Nephron progenitor cell (in vitro differentiated cells): Measurements from ENCODE around the gene ZNF282.
A peak's percentile ranks its signal among the peaks of the same experiment; 100 is the strongest.

Experiments used
- DNase-seq: peaks from one replicate; pipeline ENCODE4 v3.0.0; 2021
- H3K27ac Mint-ChIP-seq: 2 replicates; pipeline ENCODE4 v1.8.0; 2021; ENCODE audit warnings: mild to moderate bottlenecking, moderate library complexity, mixed read lengths
- H3K27me3 Mint-ChIP-seq: 2 replicates; pipeline ENCODE4 v1.8.0; 2021; ENCODE audit warnings: mild to moderate bottlenecking, low read depth, mixed read lengths; ENCODE audit not compliant: poor library complexity
- H3K36me3 Mint-ChIP-seq: 2 replicates; pipeline ENCODE4 v1.8.0; 2021; ENCODE audit warnings: low read depth, mixed read lengths
- H3K4me1 Mint-ChIP-seq: 2 replicates; pipeline ENCODE4 v1.8.0; 2021; ENCODE audit warnings: mixed read lengths
- H3K4me3 Mint-ChIP-seq: 2 replicates; pipeline ENCODE4 v1.8.0; 2021; ENCODE audit warnings: mild to moderate bottlenecking, moderate library complexity, mixed read lengths
- H3K9me3 Mint-ChIP-seq: 2 replicates; pipeline ENCODE4 v1.8.0; 2021; ENCODE audit warnings: mild to moderate bottlenecking, moderate library complexity, mixed read lengths
- CTCF ChIP-seq: fragments of 200-600 bp; sonication (generic); IDR thresholded peaks from 2 replicates; pipeline ENCODE4 v1.5.0; 2021; ENCODE audit warnings: antibody characterized with exemption

The ZNF282 gene

GRCh38 chr7:149205690-149206381 is 10.5 kb downstream of the ZNF282 start:
- Mint-ChIP-seq H3K9me3 (no peaks in the 10 kb centered on the region), H3K27ac (no peak overlapping the region), H3K4me1 (peaks cover 16% of the 10 kb centered on the region), H3K4me3 (no peak overlapping the region), H3K36me3 (peaks cover 83% of the 10 kb centered on the region), H3K27me3 (no peaks in the 10 kb centered on the region)
- TF ChIP-seq CTCF: no peak
- DNase-seq: no peak

- Mint-ChIP-seq H3K27ac (no peak overlapping the region), H3K4me1 (peaks cover 16% of the 10 kb centered on the region), H3K27me3 (no peaks in the 10 kb centered on the region), H3K36me3 (peaks cover 84% of the 10 kb centered on the region), H3K4me3 (no peak overlapping the region), H3K9me3 (no peaks in the 10 kb centered on the region)
- no peak for TF ChIP-seq CTCF
- no peak for DNase-seq
Observed at GRCh38 chr7:149207324-149208035, 12.1 kb downstream of the ZNF282 start.

GRCh38 chr7:149209518-149210269 is 14.3 kb downstream of the ZNF282 start:
- Mint-ChIP-seq H3K27me3 (no peaks in the 10 kb centered on the region), H3K4me3 (no peak overlapping the region), H3K9me3 (no peaks in the 10 kb centered on the region), H3K4me1 (peaks cover 8% of the 10 kb centered on the region), H3K27ac (peak overlapping the region; percentile 14), H3K36me3 (peaks cover 82% of the 10 kb centered on the region)
- TF ChIP-seq CTCF: peak; percentile 59
- DNase-seq: peak; percentile 60

GRCh38 chr7:149210551-149210950 is 15.2 kb downstream of the ZNF282 start:
- TF ChIP-seq CTCF: no peak
- H3K36me3 Mint-ChIP-seq: peaks cover 85% of the 10 kb centered on the region
- no peak for DNase-seq
- no peak overlapping the region for H3K4me3 Mint-ChIP-seq
- no peak overlapping the region for H3K27ac Mint-ChIP-seq
- no peaks in the 10 kb centered on the region for H3K27me3 Mint-ChIP-seq
- H3K9me3 Mint-ChIP-seq: no peaks in the 10 kb centered on the region
- H3K4me1 Mint-ChIP-seq: peaks cover 4% of the 10 kb centered on the region

GRCh38 chr7:149214020-149214720 is 18.8 kb downstream of the ZNF282 start:
- no peaks in the 10 kb centered on the region for H3K9me3 Mint-ChIP-seq
- no peak for DNase-seq
- no peaks in the 10 kb centered on the region for H3K4me1 Mint-ChIP-seq
- H3K36me3 Mint-ChIP-seq: peaks cover 91% of the 10 kb centered on the region
- H3K27me3 Mint-ChIP-seq: no peaks in the 10 kb centered on the region
- no peak for TF ChIP-seq CTCF
- no peak overlapping the region for H3K27ac Mint-ChIP-seq
- no peak overlapping the region for H3K4me3 Mint-ChIP-seq
